ENCODE measurements around the gene OBI1.

The OBI1 gene

GRCh38 chr13:78658630-78659449 is at the start of gene OBI1 (continued):
- TF ChIP-seq, protein P1, sequence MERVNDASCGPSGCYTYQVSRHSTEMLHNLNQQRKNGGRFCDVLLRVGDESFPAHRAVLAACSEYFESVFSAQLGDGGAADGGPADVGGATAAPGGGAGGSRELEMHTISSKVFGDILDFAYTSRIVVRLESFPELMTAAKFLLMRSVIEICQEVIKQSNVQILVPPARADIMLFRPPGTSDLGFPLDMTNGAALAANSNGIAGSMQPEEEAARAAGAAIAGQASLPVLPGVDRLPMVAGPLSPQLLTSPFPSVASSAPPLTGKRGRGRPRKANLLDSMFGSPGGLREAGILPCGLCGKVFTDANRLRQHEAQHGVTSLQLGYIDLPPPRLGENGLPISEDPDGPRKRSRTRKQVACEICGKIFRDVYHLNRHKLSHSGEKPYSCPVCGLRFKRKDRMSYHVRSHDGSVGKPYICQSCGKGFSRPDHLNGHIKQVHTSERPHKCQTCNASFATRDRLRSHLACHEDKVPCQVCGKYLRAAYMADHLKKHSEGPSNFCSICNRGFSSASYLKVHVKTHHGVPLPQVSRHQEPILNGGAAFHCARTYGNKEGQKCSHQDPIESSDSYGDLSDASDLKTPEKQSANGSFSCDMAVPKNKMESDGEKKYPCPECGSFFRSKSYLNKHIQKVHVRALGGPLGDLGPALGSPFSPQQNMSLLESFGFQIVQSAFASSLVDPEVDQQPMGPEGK (tag by site-specific recombination; IDR thresholded peaks at IDR 0.05): peak; percentile 65
- TF ChIP-seq ZFP41 (tag by site-specific recombination; IDR thresholded peaks at IDR 0.05; ENCODE audit: borderline replicate concordance) (no peak), ZNF239 (tag by site-specific recombination; IDR thresholded peaks at IDR 0.05) (no peak), GLI4 (tag by site-specific recombination; IDR thresholded peaks at IDR 0.05) (0 out of 2 replicates have a peak, but pooled peaks have one; percentile 56), ZNF571 (tag by site-specific recombination; IDR thresholded peaks at IDR 0.05) (no peak), ZNF366 (tag by site-specific recombination; conservative IDR thresholded peaks at IDR 0.05) (no peak; the same call in none of the 2 replicates), ZNF114 (tag by site-specific recombination; IDR thresholded peaks at IDR 0.05) (no peak), ZNF701 (tag by site-specific recombination; IDR thresholded peaks at IDR 0.05) (no peak), KLF8 (tag by site-specific recombination; IDR thresholded peaks at IDR 0.05) (peak; percentile 33; the same call in 1 of the 2 replicates), ZNF202 (tag by site-specific recombination; IDR thresholded peaks at IDR 0.05; ENCODE audit: borderline replicate concordance) (no peak), ZNF404 (tag by site-specific recombination; IDR thresholded peaks at IDR 0.05) (no peak), ZNF501 (tag by site-specific recombination; IDR thresholded peaks at IDR 0.05) (peak; percentile 97), ZNF830 (tag by site-specific recombination; IDR thresholded peaks at IDR 0.05; ENCODE audit: low read depth) (no peak), ZXDB (tag by site-specific recombination; IDR thresholded peaks at IDR 0.05) (peak; percentile 78), ZNF514 (tag by site-specific recombination; IDR thresholded peaks at IDR 0.05) (no peak), ZSCAN30 (tag by site-specific recombination; IDR thresholded peaks at IDR 0.05) (peak; percentile 54; the same call in 1 of the 2 replicates), ZNF555 (tag by site-specific recombination; conservative IDR thresholded peaks at IDR 0.05) (no peak), PRDM2 (tag by site-specific recombination; IDR thresholded peaks at IDR 0.05; ENCODE audit: borderline replicate concordance) (no peak), BCL11A (tag by site-specific recombination; IDR thresholded peaks at IDR 0.05; ENCODE audit: low read depth) (no peak), ZIC2 (tag by site-specific recombination; IDR thresholded peaks at IDR 0.05) (no peak), ZNF426 (tag by site-specific recombination; IDR thresholded peaks at IDR 0.05) (no peak), ZNF324 (tag by site-specific recombination; IDR thresholded peaks at IDR 0.05) (no peak), GFI1B (tag by site-specific recombination; IDR thresholded peaks at IDR 0.05) (no peak), ZNF184 (tag by site-specific recombination; IDR thresholded peaks at IDR 0.05) (no peak), ZNF785 (tag by site-specific recombination; IDR thresholded peaks at IDR 0.05) (no peak), EGR2 (tag by site-specific recombination; IDR thresholded peaks at IDR 0.05; ENCODE audit: low read depth) (peak; percentile 84), SALL2 (tag by site-specific recombination; IDR thresholded peaks at IDR 0.05; ENCODE audit: borderline replicate concordance) (no peak)
- TF ChIP-seq, protein P2, sequence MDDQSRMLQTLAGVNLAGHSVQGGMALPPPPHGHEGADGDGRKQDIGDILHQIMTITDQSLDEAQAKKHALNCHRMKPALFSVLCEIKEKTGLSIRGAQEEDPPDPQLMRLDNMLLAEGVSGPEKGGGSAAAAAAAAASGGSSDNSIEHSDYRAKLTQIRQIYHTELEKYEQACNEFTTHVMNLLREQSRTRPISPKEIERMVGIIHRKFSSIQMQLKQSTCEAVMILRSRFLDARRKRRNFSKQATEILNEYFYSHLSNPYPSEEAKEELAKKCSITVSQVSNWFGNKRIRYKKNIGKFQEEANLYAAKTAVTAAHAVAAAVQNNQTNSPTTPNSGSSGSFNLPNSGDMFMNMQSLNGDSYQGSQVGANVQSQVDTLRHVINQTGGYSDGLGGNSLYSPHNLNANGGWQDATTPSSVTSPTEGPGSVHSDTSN (CRISPR knock-in tag; IDR thresholded peaks at IDR 0.05): no peak
- TF ChIP-seq, protein P3, sequence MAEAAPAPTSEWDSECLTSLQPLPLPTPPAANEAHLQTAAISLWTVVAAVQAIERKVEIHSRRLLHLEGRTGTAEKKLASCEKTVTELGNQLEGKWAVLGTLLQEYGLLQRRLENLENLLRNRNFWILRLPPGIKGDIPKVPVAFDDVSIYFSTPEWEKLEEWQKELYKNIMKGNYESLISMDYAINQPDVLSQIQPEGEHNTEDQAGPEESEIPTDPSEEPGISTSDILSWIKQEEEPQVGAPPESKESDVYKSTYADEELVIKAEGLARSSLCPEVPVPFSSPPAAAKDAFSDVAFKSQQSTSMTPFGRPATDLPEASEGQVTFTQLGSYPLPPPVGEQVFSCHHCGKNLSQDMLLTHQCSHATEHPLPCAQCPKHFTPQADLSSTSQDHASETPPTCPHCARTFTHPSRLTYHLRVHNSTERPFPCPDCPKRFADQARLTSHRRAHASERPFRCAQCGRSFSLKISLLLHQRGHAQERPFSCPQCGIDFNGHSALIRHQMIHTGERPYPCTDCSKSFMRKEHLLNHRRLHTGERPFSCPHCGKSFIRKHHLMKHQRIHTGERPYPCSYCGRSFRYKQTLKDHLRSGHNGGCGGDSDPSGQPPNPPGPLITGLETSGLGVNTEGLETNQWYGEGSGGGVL (tag by site-specific recombination; IDR thresholded peaks at IDR 0.05): no peak
